Endothelial cell of umbilical vein (primary cell): ENCODE results near the gene NUPR1. TPM values are rescaled to one million over a fixed set of nuclear protein-coding genes. Genes with fewer than 3 reads are reported as not detected.

ENCODE experiments used
- BruUV-seq: library from RNA; stranded (reverse); fragments of 400-500 nt; replicated peaks from 2 replicates; lab custom pipeline; 2021; lab: Mats Ljungman, UMichigan
- CTCF ChIA-PET: fragments of 300-600, 350-600 bp; sonication (Branson Sonifier 250); formaldehyde crosslinking; loops from one replicate; lab custom pipeline; 2021; ENCODE audit warnings: antibody characterized with exemption, inconsistent platforms; lab: Charles Lee
- POLR2A ChIA-PET: fragments of 300-600, 350-600 bp; sonication (Branson Sonifier 250); formaldehyde crosslinking; loops from one replicate; lab custom pipeline; 2021; ENCODE audit warnings: antibody characterized with exemption, inconsistent platforms; lab: Charles Lee
- DNase-seq: peaks from one replicate; pipeline ENCODE4 v3.0.0-alpha.2; 2011; ENCODE audit warnings: low read depth, low spot score
- FAIRE-seq: peaks from 2 replicates; lab custom pipeline; 2011; peaks lifted over from hg19 to GRCh38; lab: Jason Lieb, UNC
- H2AFZ ChIP-seq: 2 replicates; pipeline ENCODE4 v1.6.0; 2012; ENCODE audit warnings: low read depth, low read length, control low read depth, inconsistent platforms
- H3K27ac ChIP-seq: 2 replicates; pipeline ENCODE4 v1.5.1; 2011; ENCODE audit warnings: low read depth, mild to moderate bottlenecking, control low read depth, low read length, moderate library complexity; ENCODE audit not compliant: insufficient read depth
- H3K27me3 ChIP-seq, 2 experiments: 2 replicates each; pipeline versions ENCODE4 v1.6.0 to v1.6.1; 2011; ENCODE audit warnings: low read length in 2 of 2, mixed read lengths in 1 of 2; ENCODE audit not compliant: control insufficient read depth in 2 of 2, insufficient read depth in 2 of 2
- H3K36me3 ChIP-seq, 2 experiments: 2 replicates in 1 of 2; 3 replicates in 1 of 2; pipeline ENCODE4 v1.5.1; 2011; ENCODE audit warnings: low read length in 2 of 2, mild to moderate bottlenecking in 1 of 2, moderate library complexity in 1 of 2; ENCODE audit not compliant: control insufficient read depth in 2 of 2, insufficient read depth in 2 of 2; ENCODE audit errors: extremely low read depth in 1 of 2
- H3K4me1 ChIP-seq: 3 replicates; pipeline ENCODE4 v1.5.1; 2011; ENCODE audit warnings: mild to moderate bottlenecking, low read length; ENCODE audit not compliant: control insufficient read depth, insufficient read depth; ENCODE audit errors: extremely low read depth
- H3K4me2 ChIP-seq: 2 replicates; pipeline ENCODE4 v1.6.1; 2011; ENCODE audit warnings: low read length, control low read depth, mixed read lengths; ENCODE audit not compliant: insufficient read depth
- H3K4me3 ChIP-seq, 3 experiments: fragments of 200-600 bp in 1 of 3; sonication (generic), shearing (Covaris generic) in 1 of 3; replicated peaks in 1 of 3; 2 replicates each; pipeline ENCODE4 v1.5.1; 2011 to 2016; ENCODE audit warnings: control low read depth in 3 of 3, low read length in 3 of 3, mild to moderate bottlenecking in 2 of 3, inconsistent platforms in 1 of 3, low read depth in 1 of 3, moderate library complexity in 1 of 3; ENCODE audit not compliant: insufficient read depth in 1 of 3
- H3K79me2 ChIP-seq: 2 replicates; pipeline ENCODE4 v1.6.0; 2012; ENCODE audit warnings: low read length, inconsistent platforms; ENCODE audit not compliant: control insufficient read depth, insufficient read depth
- H3K9ac ChIP-seq: replicated peaks from 2 replicates; pipeline ENCODE3; 2011; ENCODE audit warnings: low read length, control low read depth; ENCODE audit not compliant: insufficient read depth; ENCODE audit errors: extremely low read depth
- H3K9me1 ChIP-seq: replicated peaks from 3 replicates; pipeline ENCODE4 v1.6.0; 2011; ENCODE audit warnings: mild to moderate bottlenecking, low read length; ENCODE audit not compliant: control insufficient read depth, insufficient read depth; ENCODE audit errors: extremely low read depth
- H3K9me3 ChIP-seq: replicated peaks from 2 replicates; pipeline ENCODE4 v1.5.1; 2012; ENCODE audit warnings: low read length, inconsistent platforms; ENCODE audit not compliant: control insufficient read depth, insufficient read depth
- H4K20me1 ChIP-seq: replicated peaks from 2 replicates; pipeline ENCODE3; 2011; ENCODE audit warnings: mild to moderate bottlenecking, low read length; ENCODE audit not compliant: control insufficient read depth, insufficient read depth; ENCODE audit errors: extremely low read depth
- CTCF ChIP-seq, 2 donors: IDR thresholded peaks; 1 replicate in 1 of 2; 2 replicates in 1 of 2; pipeline ENCODE4 v1.5.1; 2011; ENCODE audit warnings: low read length in 2 of 2, mild to moderate bottlenecking in 2 of 2, moderate library complexity in 2 of 2, control low read depth in 1 of 2, inconsistent platforms in 1 of 2, low read depth in 1 of 2; ENCODE audit not compliant: insufficient read depth in 1 of 2; ENCODE audit errors: extremely low read depth in 1 of 2
- EZH2 ChIP-seq: IDR thresholded peaks from 2 replicates; pipeline ENCODE4 v1.6.1; 2012; ENCODE audit warnings: borderline replicate concordance, low read depth, mild to moderate bottlenecking, moderate library complexity, low read length, inconsistent platforms; ENCODE audit not compliant: severe bottlenecking
- FOS ChIP-seq: IDR thresholded peaks from 2 replicates; pipeline ENCODE4 v1.6.1; 2011; ENCODE audit warnings: mild to moderate bottlenecking, low read length, moderate library complexity, borderline replicate concordance; ENCODE audit not compliant: insufficient read depth
- GATA2 ChIP-seq: IDR thresholded peaks from 2 replicates; pipeline ENCODE4 v1.7.0; 2011; ENCODE audit warnings: low read depth, mild to moderate bottlenecking, moderate library complexity, mixed read lengths, low read length; ENCODE audit not compliant: insufficient read length, insufficient read depth
- JUN ChIP-seq: IDR thresholded peaks from 2 replicates; pipeline ENCODE4 v1.6.1; 2011; ENCODE audit warnings: borderline replicate concordance, low read depth; ENCODE audit not compliant: insufficient read length, insufficient read depth
- MAX ChIP-seq: IDR thresholded peaks from 2 replicates; pipeline ENCODE4 v1.6.1; 2011; ENCODE audit not compliant: insufficient read depth, insufficient read length
- MYC ChIP-seq: IDR thresholded peaks from one replicate; pipeline ENCODE4 v1.6.1; 2011; ENCODE audit warnings: mild to moderate bottlenecking, low read depth, low read length
- POLR2A ChIP-seq: IDR thresholded peaks from 2 replicates; pipeline ENCODE4 v1.6.1; 2012; ENCODE audit warnings: low read depth, mild to moderate bottlenecking, control low read depth, low read length
- POLR2AphosphoS5 ChIP-seq: IDR thresholded peaks from 2 replicates; pipeline ENCODE4 v1.6.1; 2012; ENCODE audit warnings: low read depth, mild to moderate bottlenecking, control low read depth, low read length, moderate library complexity; ENCODE audit not compliant: insufficient read depth
- dilution Hi-C: fragments of 300-500 bp; cut with MboI; formaldehyde crosslinking; loops from one replicate; pipeline ENCODE4 v1.15.0; 2019; ENCODE audit warnings: low sequenced_read_pairs; ENCODE audit not compliant: extremely low pct_ligation_motif_present
- intact Hi-C: fragments of 100-400 bp; cut with micrococcal nuclease; formaldehyde crosslinking; loops from one replicate; pipeline ENCODE4 v1.10.0; 2022
- polyA plus RNA-seq, 4 experiments: library from polyadenylated mRNA; depleted of rRNA in 3 of 4; stranded (reverse) in 3 of 4; unstranded in 1 of 4; fragments of >200 nt; gene quantifications; 2 replicates each; pipeline versions ENCODE4 v1.2.1 to v1.2.3, GENCODE V29; 2011 to 2012; ENCODE audit warnings: missing spikeins in 1 of 4
- total RNA-seq: library from RNA; stranded (reverse); gene quantifications from 2 replicates; pipeline ENCODE4 v1.2.3, GENCODE V29; 2021

The NUPR1 gene
- total and polyA plus RNA-seq, 2 donors (not counting 3 experiments of a cell fraction or from before 2014, with no cell fraction given): 1.8 to 4.9 TPM

GRCh38 chr16:28553776-28554633 is 15.2 kb upstream of the NUPR1 start, which contains the start of gene SGF29:
Gene SGF29 (plus strand): TSS chr16:28553920. CDS start chr16:28581070, 27,150 bp downstream.
- POLR2A ChIA-PET: no interaction called here
- TF ChIP-seq POLR2A (peak; percentile 96), JUN (no peak), EZH2 (no peak), FOS (no peak), CTCF (IDR thresholded peaks at IDR 0.05; ENCODE audit: extremely low read depth in 1 of 2, insufficient read depth in 1 of 2, low read depth in 1 of 2, low read length in 2 of 2) (peak in 1 of 2 donors; percentile 31), MYC (peak; percentile 51), MAX (peak; percentile 42), GATA2 (no peak), POLR2AphosphoS5 (peak; percentile 97)
- H3K36me3 ChIP-seq: no peaks in the 10 kb centered on the region
- DNase-seq (peak; percentile 94), FAIRE-seq (peak; percentile 97)
- peak within 1 kb of the TSS; percentile 92 for H3K9ac ChIP-seq
- H2AFZ ChIP-seq: peak within 1 kb of the TSS; percentile 96
- H3K27ac ChIP-seq: peak within 1 kb of the TSS; percentile 88
- no peaks in the 10 kb centered on the region for H3K79me2 ChIP-seq
- dilution Hi-C loops (no loop called here), intact Hi-C loops (loop anchor here (1.0 kb wide), 1 partner anchor 62 kb away; the partner anchor contains the start of gene CLN3)
- CTCF ChIA-PET: interaction anchor here (0.9 to 1.0 kb wide), 3 partner anchors 11 to 19 kb away, joined by 3 to 4 read pairs (median 3); no protein-coding TSS in a partner anchor
- no peaks in the 10 kb centered on the region for H3K9me3 ChIP-seq
- no peaks in the 10 kb centered on the region for H3K27me3 ChIP-seq
- H3K4me3 ChIP-seq: peak within 1 kb of the TSS in 2 of 3 experiments; percentile 45 to 75
- BruUV-seq: TSS peak; percentile 100
- no peaks in the 10 kb centered on the region for H3K9me1 ChIP-seq
- H4K20me1 ChIP-seq: no peaks in the 10 kb centered on the region
- peaks cover 5% of the 10 kb centered on the region for H3K4me1 ChIP-seq
- H3K4me2 ChIP-seq: peak within 1 kb of the TSS; percentile 75
